Endothelial cell of umbilical vein (primary cell): ENCODE results near the gene DGKI. TPM values are rescaled to one million over a fixed set of nuclear protein-coding genes. Genes with fewer than 3 reads are reported as not detected.
A peak's percentile ranks its signal among the peaks of the same experiment; 100 is the strongest.

Experiments used
- BruUV-seq: library from RNA; stranded (reverse); fragments of 400-500 nt; replicated peaks from 2 replicates; lab custom pipeline; 2021; lab: Mats Ljungman, UMichigan
- CTCF ChIA-PET: fragments of 300-600, 350-600 bp; sonication (Branson Sonifier 250); formaldehyde crosslinking; loops from one replicate; lab custom pipeline; 2021; ENCODE audit warnings: antibody characterized with exemption, inconsistent platforms; lab: Charles Lee
- POLR2A ChIA-PET: fragments of 300-600, 350-600 bp; sonication (Branson Sonifier 250); formaldehyde crosslinking; loops from one replicate; lab custom pipeline; 2021; ENCODE audit warnings: antibody characterized with exemption, inconsistent platforms; lab: Charles Lee
- DNase-seq: peaks from one replicate; pipeline ENCODE4 v3.0.0-alpha.2; 2011; ENCODE audit warnings: low read depth, low spot score
- FAIRE-seq: peaks from 2 replicates; lab custom pipeline; 2011; peaks lifted over from hg19 to GRCh38; lab: Jason Lieb, UNC
- H2AFZ ChIP-seq: 2 replicates; pipeline ENCODE4 v1.6.0; 2012; ENCODE audit warnings: low read depth, low read length, control low read depth, inconsistent platforms
- H3K27ac ChIP-seq: 2 replicates; pipeline ENCODE4 v1.5.1; 2011; ENCODE audit warnings: low read depth, mild to moderate bottlenecking, control low read depth, low read length, moderate library complexity; ENCODE audit not compliant: insufficient read depth
- H3K27me3 ChIP-seq, 2 experiments: 2 replicates each; pipeline versions ENCODE4 v1.6.0 to v1.6.1; 2011; ENCODE audit warnings: low read length in 2 of 2, mixed read lengths in 1 of 2; ENCODE audit not compliant: control insufficient read depth in 2 of 2, insufficient read depth in 2 of 2
- H3K36me3 ChIP-seq, 2 experiments: 2 replicates in 1 of 2; 3 replicates in 1 of 2; pipeline ENCODE4 v1.5.1; 2011; ENCODE audit warnings: low read length in 2 of 2, mild to moderate bottlenecking in 1 of 2, moderate library complexity in 1 of 2; ENCODE audit not compliant: control insufficient read depth in 2 of 2, insufficient read depth in 2 of 2; ENCODE audit errors: extremely low read depth in 1 of 2
- H3K4me1 ChIP-seq: 3 replicates; pipeline ENCODE4 v1.5.1; 2011; ENCODE audit warnings: mild to moderate bottlenecking, low read length; ENCODE audit not compliant: control insufficient read depth, insufficient read depth; ENCODE audit errors: extremely low read depth
- H3K4me2 ChIP-seq: 2 replicates; pipeline ENCODE4 v1.6.1; 2011; ENCODE audit warnings: low read length, control low read depth, mixed read lengths; ENCODE audit not compliant: insufficient read depth
- H3K4me3 ChIP-seq, 3 experiments: fragments of 200-600 bp in 1 of 3; sonication (generic), shearing (Covaris generic) in 1 of 3; replicated peaks in 1 of 3; 2 replicates each; pipeline ENCODE4 v1.5.1; 2011 to 2016; ENCODE audit warnings: control low read depth in 3 of 3, low read length in 3 of 3, mild to moderate bottlenecking in 2 of 3, inconsistent platforms in 1 of 3, low read depth in 1 of 3, moderate library complexity in 1 of 3; ENCODE audit not compliant: insufficient read depth in 1 of 3
- H3K79me2 ChIP-seq: 2 replicates; pipeline ENCODE4 v1.6.0; 2012; ENCODE audit warnings: low read length, inconsistent platforms; ENCODE audit not compliant: control insufficient read depth, insufficient read depth
- H3K9ac ChIP-seq: replicated peaks from 2 replicates; pipeline ENCODE3; 2011; ENCODE audit warnings: low read length, control low read depth; ENCODE audit not compliant: insufficient read depth; ENCODE audit errors: extremely low read depth
- H3K9me1 ChIP-seq: replicated peaks from 3 replicates; pipeline ENCODE4 v1.6.0; 2011; ENCODE audit warnings: mild to moderate bottlenecking, low read length; ENCODE audit not compliant: control insufficient read depth, insufficient read depth; ENCODE audit errors: extremely low read depth
- H3K9me3 ChIP-seq: replicated peaks from 2 replicates; pipeline ENCODE4 v1.5.1; 2012; ENCODE audit warnings: low read length, inconsistent platforms; ENCODE audit not compliant: control insufficient read depth, insufficient read depth
- H4K20me1 ChIP-seq: replicated peaks from 2 replicates; pipeline ENCODE3; 2011; ENCODE audit warnings: mild to moderate bottlenecking, low read length; ENCODE audit not compliant: control insufficient read depth, insufficient read depth; ENCODE audit errors: extremely low read depth
- CTCF ChIP-seq, 2 donors: IDR thresholded peaks; 1 replicate in 1 of 2; 2 replicates in 1 of 2; pipeline ENCODE4 v1.5.1; 2011; ENCODE audit warnings: low read length in 2 of 2, mild to moderate bottlenecking in 2 of 2, moderate library complexity in 2 of 2, control low read depth in 1 of 2, inconsistent platforms in 1 of 2, low read depth in 1 of 2; ENCODE audit not compliant: insufficient read depth in 1 of 2; ENCODE audit errors: extremely low read depth in 1 of 2
- EZH2 ChIP-seq: IDR thresholded peaks from 2 replicates; pipeline ENCODE4 v1.6.1; 2012; ENCODE audit warnings: borderline replicate concordance, low read depth, mild to moderate bottlenecking, moderate library complexity, low read length, inconsistent platforms; ENCODE audit not compliant: severe bottlenecking
- FOS ChIP-seq: IDR thresholded peaks from 2 replicates; pipeline ENCODE4 v1.6.1; 2011; ENCODE audit warnings: mild to moderate bottlenecking, low read length, moderate library complexity, borderline replicate concordance; ENCODE audit not compliant: insufficient read depth
- GATA2 ChIP-seq: IDR thresholded peaks from 2 replicates; pipeline ENCODE4 v1.7.0; 2011; ENCODE audit warnings: low read depth, mild to moderate bottlenecking, moderate library complexity, mixed read lengths, low read length; ENCODE audit not compliant: insufficient read length, insufficient read depth
- JUN ChIP-seq: IDR thresholded peaks from 2 replicates; pipeline ENCODE4 v1.6.1; 2011; ENCODE audit warnings: borderline replicate concordance, low read depth; ENCODE audit not compliant: insufficient read length, insufficient read depth
- MAX ChIP-seq: IDR thresholded peaks from 2 replicates; pipeline ENCODE4 v1.6.1; 2011; ENCODE audit not compliant: insufficient read depth, insufficient read length
- MYC ChIP-seq: IDR thresholded peaks from one replicate; pipeline ENCODE4 v1.6.1; 2011; ENCODE audit warnings: mild to moderate bottlenecking, low read depth, low read length
- POLR2A ChIP-seq: IDR thresholded peaks from 2 replicates; pipeline ENCODE4 v1.6.1; 2012; ENCODE audit warnings: low read depth, mild to moderate bottlenecking, control low read depth, low read length
- POLR2AphosphoS5 ChIP-seq: IDR thresholded peaks from 2 replicates; pipeline ENCODE4 v1.6.1; 2012; ENCODE audit warnings: low read depth, mild to moderate bottlenecking, control low read depth, low read length, moderate library complexity; ENCODE audit not compliant: insufficient read depth
- dilution Hi-C: fragments of 300-500 bp; cut with MboI; formaldehyde crosslinking; loops from one replicate; pipeline ENCODE4 v1.15.0; 2019; ENCODE audit warnings: low sequenced_read_pairs; ENCODE audit not compliant: extremely low pct_ligation_motif_present
- intact Hi-C: fragments of 100-400 bp; cut with micrococcal nuclease; formaldehyde crosslinking; loops from one replicate; pipeline ENCODE4 v1.10.0; 2022
- polyA plus RNA-seq, 4 experiments: library from polyadenylated mRNA; depleted of rRNA in 3 of 4; stranded (reverse) in 3 of 4; unstranded in 1 of 4; fragments of >200 nt; gene quantifications; 2 replicates each; pipeline versions ENCODE4 v1.2.1 to v1.2.3, GENCODE V29; 2011 to 2012; ENCODE audit warnings: missing spikeins in 1 of 4
- total RNA-seq: library from RNA; stranded (reverse); gene quantifications from 2 replicates; pipeline ENCODE4 v1.2.3, GENCODE V29; 2021

DGKI gene
- total and polyA plus RNA-seq, 2 donors (not counting 3 experiments of a cell fraction or from before 2014, with no cell fraction given): 0.11 to 0.51 TPM

GRCh38 chr7:137772316-137772715 is 74.5 kb downstream of the DGKI start:
- DNase-seq (no peak), FAIRE-seq (no peak)
- intact Hi-C loops (no loop called here), dilution Hi-C loops (no loop called here)
- Histone ChIP-seq H3K4me2 (peak overlapping the region; percentile 6), H3K36me3 (no peaks in the 10 kb centered on the region), H3K4me3 (no peak overlapping the region), H3K27ac (peak overlapping the region; percentile 2), H3K4me1 (peaks cover 10% of the 10 kb centered on the region), H4K20me1 (no peaks in the 10 kb centered on the region), H3K9me1 (no peaks in the 10 kb centered on the region), H3K9ac (no peak overlapping the region), H3K79me2 (no peaks in the 10 kb centered on the region), H2AFZ (no peak overlapping the region), H3K27me3 (no peaks in the 10 kb centered on the region), H3K9me3 (no peaks in the 10 kb centered on the region)
- no TSS peak for BruUV-seq
- no peak for TF ChIP-seq POLR2AphosphoS5
- TF ChIP-seq MYC: no peak
- ChIA-PET CTCF (interaction anchor here (1.3 to 1.6 kb wide), 2 partner anchors 9 to 116 kb away, joined by 4 to 6 read pairs; no protein-coding TSS in a partner anchor), POLR2A (no interaction called here)

- POLR2A ChIA-PET: no interaction called here
- Histone ChIP-seq H3K4me2 (no peak overlapping the region), H3K27me3 (no peaks in the 10 kb centered on the region), H2AFZ (no peak overlapping the region), H3K79me2 (no peaks in the 10 kb centered on the region), H3K4me1 (peaks cover 10% of the 10 kb centered on the region), H3K9ac (no peak overlapping the region), H3K9me1 (no peaks in the 10 kb centered on the region), H3K9me3 (no peaks in the 10 kb centered on the region), H4K20me1 (no peaks in the 10 kb centered on the region), H3K36me3 (no peaks in the 10 kb centered on the region), H3K27ac (no peak overlapping the region), H3K4me3 (no peak overlapping the region)
- FAIRE-seq (no peak), DNase-seq (no peak)
- dilution Hi-C loops (no loop called here), intact Hi-C loops (no loop called here)
- TF ChIP-seq POLR2AphosphoS5 (no peak), MYC (no peak), MAX (no peak), FOS (no peak), CTCF (IDR thresholded peaks at IDR 0.05; ENCODE audit: extremely low read depth in 1 of 2, insufficient read depth in 1 of 2, low read depth in 1 of 2, low read length in 2 of 2) (no peak), GATA2 (no peak), JUN (no peak), EZH2 (no peak), POLR2A (no peak)
- BruUV-seq: no TSS peak
- CTCF ChIA-PET: interaction anchor here (1.3 to 1.6 kb wide), 2 partner anchors 10 to 115 kb away, joined by 4 to 6 read pairs; no protein-coding TSS in a partner anchor
Measured at GRCh38 chr7:137771679-137772078, 75.1 kb downstream of the DGKI start.
